T-helper 9 cell (primary cell): ENCODE data around the gene CDK6.

ENCODE experiments used
- DNase-seq: peaks from one replicate; pipeline ENCODE4 v3.0.0-alpha.2; 2020

CDK6 gene

GRCh38 chr7:92567460-92567859, 268.9 kb downstream of the CDK6 start:
- no peak for DNase-seq

DNA sequence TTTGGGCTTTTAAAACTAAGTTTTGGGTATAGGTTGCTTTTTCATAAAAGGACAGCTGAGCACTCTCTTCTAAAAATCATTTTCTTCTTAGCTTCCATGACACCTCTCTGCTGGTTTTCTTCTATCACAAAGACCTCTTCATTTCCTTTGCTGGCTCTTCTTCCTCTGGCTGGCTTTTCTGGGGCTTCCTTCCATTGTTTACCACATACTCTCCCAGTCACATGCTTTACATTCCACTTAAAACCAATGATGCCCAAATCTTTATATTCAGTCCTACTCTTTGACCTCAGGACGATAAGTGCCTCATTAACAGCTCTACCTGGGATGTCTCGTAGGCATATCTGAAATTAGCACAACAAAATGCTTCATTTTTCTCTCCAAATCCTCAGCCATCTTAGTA, 273.0 kb downstream of the CDK6 start:
- DNase-seq: no peak

GRCh38 chr7:92560602-92561001, 275.8 kb downstream of the CDK6 start:
- no peak for DNase-seq

- no peak for DNase-seq
Observed at GRCh38 chr7:92557808-92558362, 278.5 kb downstream of the CDK6 start.

GRCh38 chr7:92557249-92557648, 279.1 kb downstream of the CDK6 start:
- no peak for DNase-seq
